Adipose tissue (tissue), 3 donors: ENCODE results near the gene KAT7. TPM values are rescaled to one million over a fixed set of nuclear protein-coding genes. Genes with fewer than 3 reads are reported as not detected.

Source experiments
- H3K27ac ChIP-seq: one replicate; pipeline ENCODE4 v1.5.1; 2013; ENCODE audit warnings: low read depth, low read length
- WGBS, 3 donors: extraction: QIAGEN DNeasy Blood & Tissue Kit; methylation state at CpG; one replicate each; pipeline ENCODE4 v1.1.7; 2013; 5-methylcytosine and 5-hydroxymethylcytosine counted together
- polyA plus RNA-seq, 3 donors: library from polyadenylated mRNA; stranded (reverse); fragments of 200-250 nt; gene quantifications; one replicate each; pipeline ENCODE4 v1.2.3, GENCODE V29; 2013
- donor health status: healthy with polysubstance abuse.
- donor health status: Bipolar disorder and iron deficiency.
- donor health status: healthy.

Gene KAT7
- polyA plus RNA-seq, 3 donors = 7.2 to 10.3 (median 8.1) TPM

GRCh38 chr17:49851387-49852291 is 63.2 kb downstream of the KAT7 start:
- H3K27ac ChIP-seq = no peak overlapping the region
- WGBS, 3 donors = 6 to 8% (median 8%) methylated on average over 44 to 55 of the region's 55 CpGs

- no peak overlapping the region for H3K27ac ChIP-seq
- WGBS, 3 donors = 73 to 82% (median 77%) methylated on average over 10 of the region's 10 CpGs
Observed at GRCh38 chr17:49853470-49854015, 65.1 kb downstream of the KAT7 start.

DNA sequence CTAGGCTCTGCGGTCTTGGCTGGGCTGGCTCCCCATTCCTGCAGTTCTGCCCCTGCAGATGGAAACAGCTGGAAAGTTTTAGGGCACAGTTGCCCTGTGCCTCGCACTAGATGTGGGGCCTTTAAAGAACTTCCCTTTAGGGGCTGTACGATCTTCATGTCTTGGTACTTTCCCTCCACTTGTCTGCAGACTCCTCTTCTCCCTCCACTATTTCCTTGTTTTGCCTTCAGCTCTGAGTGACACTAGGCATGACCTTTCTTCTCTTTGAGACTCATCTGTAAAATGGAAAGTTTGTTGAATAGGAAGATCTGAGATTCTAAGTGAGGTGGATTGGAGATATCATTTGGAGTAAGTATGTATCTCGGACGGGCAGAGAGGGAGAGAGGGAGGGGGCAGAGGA is 65.6 kb downstream of the KAT7 start:
- whole genome bisulfite sequencing, 3 donors = 78 to 87% (median 86%) methylated on average over 5 of the region's 5 CpGs

GRCh38 chr17:49858796-49859195 is 70.3 kb downstream of the KAT7 start:
- 28 to 59% (median 46%) methylated on average over 6 of the region's 6 CpGs for WGBS, 3 donors
- no peak overlapping the region for H3K27ac ChIP-seq

More for the DNA sequence above, 65.6 kb downstream of the KAT7 start:
- no peak overlapping the region for H3K27ac ChIP-seq

- H3K27ac ChIP-seq = no peak overlapping the region
- WGBS, 3 donors = 59 to 75% (median 66%) methylated on average over 20 of the region's 20 CpGs
Observed at GRCh38 chr17:49859991-49860953, 71.8 kb downstream of the KAT7 start.

DNA sequence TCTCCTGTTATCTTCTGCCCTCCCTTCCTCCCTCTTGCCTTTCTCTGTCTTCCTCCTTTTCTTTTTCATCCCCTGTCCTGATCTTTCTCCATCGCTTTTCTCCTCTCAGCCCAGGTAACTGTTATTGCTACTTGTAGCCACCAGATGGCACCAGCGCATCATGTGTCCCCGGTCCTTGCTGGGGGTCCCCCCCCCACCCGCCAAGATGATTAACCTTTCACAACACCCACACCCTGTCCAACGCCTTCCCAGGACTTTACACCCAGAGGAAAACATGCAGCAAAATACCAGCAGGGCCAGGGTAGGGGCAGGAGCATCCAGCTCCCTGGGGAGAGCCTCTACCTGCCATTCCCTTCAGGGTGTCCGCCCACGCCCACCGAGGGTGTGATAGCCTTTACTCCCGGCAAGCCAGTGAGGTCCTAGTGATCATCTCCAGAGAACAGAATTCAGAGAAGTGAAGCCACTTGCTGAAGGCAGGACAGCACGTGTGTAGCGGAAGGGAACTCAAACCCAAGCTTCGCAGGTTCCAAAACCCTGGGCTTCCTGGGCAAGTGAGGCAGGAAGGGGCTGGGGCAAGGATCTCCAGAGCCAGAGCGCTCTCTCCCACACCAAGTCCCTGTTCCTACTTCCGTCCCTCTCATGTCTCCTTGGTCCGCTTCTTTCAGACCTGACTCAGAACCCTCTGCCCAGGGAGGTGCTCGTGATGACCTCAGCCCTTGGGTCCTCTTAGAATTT is 72.8 kb downstream of the KAT7 start:
- WGBS, 3 donors = 36 to 39% (median 39%) methylated on average over 16 of the region's 16 CpGs
- no peak overlapping the region for H3K27ac ChIP-seq

- 31 to 46% (median 34%) methylated on average over 17 of the region's 17 CpGs for WGBS, 3 donors
- no peak overlapping the region for H3K27ac ChIP-seq
Observed at GRCh38 chr17:49862781-49863331, 74.4 kb downstream of the KAT7 start.

- WGBS, 3 donors = 30 to 63% (median 61%) methylated on average over 1 of the region's 1 CpG
- H3K27ac ChIP-seq = no peak overlapping the region
Observed at GRCh38 chr17:49866019-49866380, 77.5 kb downstream of the KAT7 start.

DNA sequence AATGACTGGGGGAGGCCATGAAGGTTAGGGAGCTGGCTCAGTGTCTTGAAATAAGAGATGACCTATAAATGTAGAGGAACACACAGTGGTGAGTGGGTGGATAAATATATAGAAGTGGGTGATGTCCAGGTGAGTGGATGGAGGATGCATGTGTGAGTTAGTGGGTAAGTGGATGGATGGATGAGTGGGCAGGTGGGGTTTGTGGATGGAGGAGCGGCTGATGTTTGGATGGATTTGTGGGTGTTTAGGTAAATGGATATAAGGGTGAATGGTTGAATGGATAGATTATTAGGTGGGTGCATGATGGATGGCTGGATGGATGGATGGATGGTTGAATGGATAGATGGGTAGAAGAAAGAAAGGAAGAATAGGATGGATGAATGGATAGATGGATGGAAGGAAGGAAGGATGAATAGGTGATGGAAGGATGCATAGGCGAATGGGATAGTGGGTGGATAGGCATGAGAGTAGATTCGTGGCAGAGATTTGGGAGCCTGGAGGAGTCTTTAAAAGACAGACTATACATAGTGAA is 78.5 kb downstream of the KAT7 start:
- no peak overlapping the region for H3K27ac ChIP-seq
- WGBS, 3 donors = 71 to 99% (median 81%) methylated on average over 3 of the region's 3 CpGs

DNA sequence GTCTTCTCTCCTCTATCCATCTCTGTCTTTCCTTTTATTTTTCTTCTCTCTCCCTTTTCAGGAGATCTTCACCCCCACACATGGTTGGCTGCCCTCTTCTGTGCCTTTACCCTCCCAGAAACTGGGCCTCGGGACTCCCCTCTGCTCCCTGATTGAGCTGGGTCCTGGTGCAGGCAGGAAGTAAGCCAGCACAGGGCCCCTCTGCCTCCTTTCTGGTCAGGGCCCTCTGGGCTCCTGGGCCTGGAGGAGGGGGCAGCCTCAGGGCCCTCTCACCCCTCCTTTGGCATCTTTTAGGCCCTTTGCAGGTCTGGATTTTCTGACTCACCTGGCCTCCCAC is 80.5 kb downstream of the KAT7 start:
- WGBS, 3 donors = 17 to 57% (median 26%) methylated on average over 1 of the region's 1 CpG
- no peak overlapping the region for H3K27ac ChIP-seq

- WGBS, 3 donors = 81 to 91% (median 90%) methylated on average over 11 of the region's 11 CpGs
- H3K27ac ChIP-seq = no peak overlapping the region
Observed at GRCh38 chr17:49870298-49870697, 81.8 kb downstream of the KAT7 start.

- no peak overlapping the region for H3K27ac ChIP-seq
- WGBS, 3 donors = 80 to 86% (median 85%) methylated on average over 7 of the region's 7 CpGs
Observed at GRCh38 chr17:49871211-49871610, 82.7 kb downstream of the KAT7 start.

DNA sequence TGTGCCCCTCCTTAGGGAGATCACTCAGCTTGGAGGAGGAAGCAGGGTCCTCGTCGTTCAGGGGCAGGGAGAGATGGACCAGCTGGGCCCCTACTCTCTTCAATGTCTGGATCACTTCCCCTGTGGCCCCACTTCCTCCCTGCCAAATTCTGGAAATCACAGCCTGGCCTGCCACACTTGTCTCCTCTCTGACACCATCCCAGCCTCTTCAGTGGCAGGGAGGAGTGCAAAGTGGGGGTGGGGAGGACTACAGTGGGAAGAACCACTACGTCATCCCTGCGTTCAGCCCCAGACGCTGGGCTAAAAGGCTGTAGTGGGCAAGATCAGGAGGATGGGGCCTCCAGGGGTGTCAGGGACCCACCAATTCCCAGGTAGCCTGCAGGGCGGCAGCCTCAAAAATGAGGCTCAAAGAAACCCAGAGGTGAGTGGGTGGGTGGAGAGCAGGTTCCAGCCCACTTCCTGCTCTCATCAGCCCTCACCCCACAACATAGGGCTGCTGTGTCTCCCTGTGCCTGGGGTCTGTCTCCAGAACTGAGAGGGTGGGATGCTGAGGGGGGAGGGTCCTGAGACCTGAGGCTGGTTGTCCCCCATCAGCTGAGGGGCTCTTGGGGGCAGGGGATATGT is 84.4 kb downstream of the KAT7 start:
- no peak overlapping the region for H3K27ac ChIP-seq
- WGBS, 3 donors = 64 to 74% (median 72%) methylated on average over 6 of the region's 6 CpGs

- H3K27ac ChIP-seq = no peak overlapping the region
- 59 to 80% (median 73%) methylated on average over 6 of the region's 6 CpGs for whole genome bisulfite sequencing, 3 donors
Observed at GRCh38 chr17:49873466-49873865, 85.0 kb downstream of the KAT7 start.

DNA sequence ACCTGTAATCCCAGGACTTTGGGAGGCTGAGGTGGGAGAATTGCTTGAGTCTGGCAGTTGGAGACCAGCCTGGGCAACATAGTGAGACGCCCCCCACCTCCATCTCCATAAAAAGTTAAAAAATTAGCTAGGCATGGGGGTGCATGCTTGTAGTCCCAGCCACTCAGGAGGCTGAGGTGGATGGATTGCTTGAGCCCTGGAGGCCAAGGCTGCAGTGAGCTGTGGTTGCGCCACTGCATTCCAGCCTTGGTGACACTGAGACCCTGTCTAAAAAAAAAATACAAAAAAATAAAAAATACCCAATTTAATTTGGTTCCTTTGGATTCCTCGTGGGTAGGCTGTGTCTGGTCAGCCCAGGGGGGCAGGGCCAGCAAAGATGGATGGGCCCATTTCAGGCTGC is 85.4 kb downstream of the KAT7 start:
- WGBS, 3 donors = 59 to 87% (median 73%) methylated on average over 3 of the region's 3 CpGs
- H3K27ac ChIP-seq = no peak overlapping the region

DNA sequence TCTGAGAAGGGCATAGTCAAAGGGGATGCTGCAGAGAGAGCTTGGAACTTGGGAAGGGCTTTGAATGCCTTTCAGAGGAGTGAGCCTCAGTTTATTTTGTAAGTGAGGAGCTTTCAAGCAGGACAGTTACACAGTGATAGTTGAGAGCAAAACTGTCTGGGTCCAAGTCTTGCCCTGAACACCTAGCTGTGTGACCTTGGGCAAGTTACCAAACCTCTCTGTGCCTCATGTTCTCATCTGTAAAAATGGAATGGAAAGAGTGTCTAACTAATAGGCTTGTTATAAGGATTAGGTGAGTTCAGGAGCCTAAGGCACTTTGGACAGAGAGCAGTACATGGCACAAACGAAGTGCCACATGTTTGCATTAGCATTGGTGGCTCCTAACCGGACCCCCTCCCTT is 86.4 kb downstream of the KAT7 start:
- H3K27ac ChIP-seq = no peak overlapping the region
- 81 to 92% (median 87%) methylated on average over 2 of the region's 2 CpGs for WGBS, 3 donors

DNA sequence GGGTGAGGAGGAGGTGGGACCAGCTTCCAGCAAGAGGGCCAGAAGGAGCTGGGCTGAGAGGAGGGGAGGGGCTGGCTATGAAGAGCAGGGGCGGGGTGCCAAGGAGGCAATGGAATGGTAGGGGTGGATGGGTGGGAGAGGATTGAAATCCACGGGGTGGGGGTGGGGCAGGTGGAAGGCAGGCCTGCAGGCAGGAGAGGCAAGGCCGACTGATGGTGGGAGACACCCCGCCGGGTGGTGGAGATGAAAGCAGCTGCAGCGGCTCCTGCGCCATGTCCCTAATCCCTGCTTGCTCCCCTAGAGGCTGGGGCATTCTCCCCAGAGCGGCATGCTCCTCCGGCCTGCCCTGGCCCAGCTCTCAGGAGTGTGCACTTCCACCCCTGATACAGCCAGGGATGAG is 87.2 kb downstream of the KAT7 start:
- WGBS, 3 donors = 65 to 69% (median 67%) methylated on average over 9 of the region's 9 CpGs
- H3K27ac ChIP-seq = no peak overlapping the region
